ENCODE results near the gene TBC1D22B. TPM values are rescaled to one million over a fixed set of nuclear protein-coding genes. Genes with fewer than 3 reads are reported as not detected.

The TBC1D22B gene
- total RNA-seq, 1 experiment from 2014 or later = 12.9 TPM

- no peak overlapping the region for H2BK120ac ChIP-seq (ENCODE audit: low read depth, low read length, poor library complexity, severe bottlenecking)
- H3K27ac Mint-ChIP-seq = no peak overlapping the region
- no peak overlapping the region for H3K4me3 Mint-ChIP-seq
- H3K23me2 ChIP-seq (ENCODE audit: insufficient read length, low read depth, low read length, poor library complexity, severe bottlenecking) = no peaks in the 10 kb centered on the region
- no peaks in the 10 kb centered on the region for H3K27me3 Mint-ChIP-seq (ENCODE audit: low read depth)
- no CpG with 5 or more reads among the region's 4 CpGs for WGBS (ENCODE audit: extremely low coverage, insufficient read length, low lambda C conversion rate)
- H3K56ac ChIP-seq (ENCODE audit: insufficient read length, low read depth, low read length) = no peak overlapping the region
- H3K18ac ChIP-seq (ENCODE audit: insufficient read length, low read depth, low read length) = no peak overlapping the region
- H3K9me3 Mint-ChIP-seq = no peaks in the 10 kb centered on the region
- no peak overlapping the region for H4K8ac ChIP-seq (replicated peaks; ENCODE audit: insufficient read length, low read depth, low read length)
- no peak overlapping the region for H4K91ac ChIP-seq (ENCODE audit: insufficient read length, low read depth, low read length)
- H3T11ph ChIP-seq (ENCODE audit: low read length) = no peak overlapping the region
- H3K79me1 ChIP-seq (ENCODE audit: insufficient read depth, low read depth, low read length, poor library complexity, severe bottlenecking) = no peaks in the 10 kb centered on the region
- H3K27me3 ChIP-seq (ENCODE audit: insufficient read depth, low read length) = no peaks in the 10 kb centered on the region
- no peak overlapping the region for H3K27ac ChIP-seq (ENCODE audit: insufficient read length, low read depth, low read length)
- H3K14ac ChIP-seq (ENCODE audit: insufficient read depth, low read length) = no peak overlapping the region
- no peak overlapping the region for H2BK12ac ChIP-seq (ENCODE audit: insufficient read length, low read depth, low read length)
- H2BK5ac ChIP-seq (ENCODE audit: insufficient read length, low read length) = no peak overlapping the region
- no peaks in the 10 kb centered on the region for H3K4me1 Mint-ChIP-seq
- DNase-seq = no peak
- H3K23ac ChIP-seq (ENCODE audit: insufficient read length, low read depth, low read length) = no peak overlapping the region
- no peak overlapping the region for H2BK15ac ChIP-seq (ENCODE audit: low read depth, low read length)
- no peak for TF ChIP-seq CTCF (conservative IDR thresholded peaks at IDR 0.05)
- H3K4ac ChIP-seq (ENCODE audit: low read depth, low read length) = no peak overlapping the region
- no peak overlapping the region for H3K4me2 ChIP-seq (ENCODE audit: insufficient read depth, insufficient read length, low read length)
- H2BK20ac ChIP-seq (ENCODE audit: low read depth, low read length, poor library complexity, severe bottlenecking) = no peak overlapping the region
- no peaks in the 10 kb centered on the region for H3K79me2 ChIP-seq (ENCODE audit: insufficient read depth, low read length)
- no peaks in the 10 kb centered on the region for H3K9me3 ChIP-seq (ENCODE audit: control insufficient read depth, low read depth, low read length)
- no peak overlapping the region for H4K5ac ChIP-seq (ENCODE audit: insufficient read length, low read depth, low read length)
- H4K20me1 ChIP-seq (ENCODE audit: control insufficient read depth, insufficient read depth, insufficient read length) = no peaks in the 10 kb centered on the region
- peaks cover 0 to 14% (median 10%) of the 10 kb centered on the region in 3 experiments; a peak in 6 of 7 replicates for H3K36me3 Mint-ChIP-seq (ENCODE audit: insufficient read depth in 1 of 3, low read depth in 3 of 3)
- no peaks in the 10 kb centered on the region for H3K4me1 ChIP-seq (ENCODE audit: insufficient read depth, low read length)
- no peak overlapping the region for H2AK5ac ChIP-seq (ENCODE audit: insufficient read length, low read length)
- H3K9ac ChIP-seq (ENCODE audit: extremely low read depth, insufficient read length, low read length) = no peak overlapping the region
- H2AFZ ChIP-seq (ENCODE audit: low read length) = no peak overlapping the region
Measured at GRCh38 chr6:37319856-37320480, 62.4 kb downstream of the TBC1D22B start.
